ENCODE data around the gene ARHGAP15.

The ARHGAP15 gene

GRCh38 chr2:143684551-143685320 lies 555.5 kb downstream of the ARHGAP15 start:
- no peaks in the 10 kb centered on the region for H3K36me3 ChIP-seq (ENCODE audit: insufficient read depth, low read length)
- H3K4me1 ChIP-seq (ENCODE audit: insufficient read depth, low read length, severe bottlenecking): no peaks in the 10 kb centered on the region
- H3K27me3 ChIP-seq (ENCODE audit: insufficient read depth, low read length): no peaks in the 10 kb centered on the region
- H3K79me2 ChIP-seq (ENCODE audit: insufficient read depth, low read length): no peaks in the 10 kb centered on the region
- H3K9ac ChIP-seq (ENCODE audit: low read length): no peak overlapping the region
- TF ChIP-seq EZH2 (IDR thresholded peaks at IDR 0.05; ENCODE audit: borderline replicate concordance, low read length): no peak
- no peak for TF ChIP-seq CTCF (IDR thresholded peaks at IDR 0.05; ENCODE audit: low read length)
- no peak overlapping the region for H3K27ac ChIP-seq (ENCODE audit: low read depth, low read length, poor library complexity, severe bottlenecking)
- no peaks in the 10 kb centered on the region for H3K9me2 ChIP-seq (ENCODE audit: low read depth, low read length)
- H3K9me3 ChIP-seq (ENCODE audit: low read length): no peaks in the 10 kb centered on the region
- no peaks in the 10 kb centered on the region for H4K20me1 ChIP-seq (ENCODE audit: insufficient read depth, low read length)
- no peak overlapping the region for H3K4me2 ChIP-seq (ENCODE audit: low read length)
- no peak overlapping the region for H2AFZ ChIP-seq (ENCODE audit: low read length)
- H3K4me3 ChIP-seq (ENCODE audit: low read depth, low read length, poor library complexity, severe bottlenecking): no peak overlapping the region
- H3F3A ChIP-seq (ENCODE audit: insufficient read depth, low read length): no peaks in the 10 kb centered on the region; the same call in 1 of the 2 replicates

- no peaks in the 10 kb centered on the region for H3K9me3 ChIP-seq (ENCODE audit: low read length)
- H3K36me3 ChIP-seq (ENCODE audit: insufficient read depth, low read length): no peaks in the 10 kb centered on the region
- no peaks in the 10 kb centered on the region for H3K4me1 ChIP-seq (ENCODE audit: insufficient read depth, low read length, severe bottlenecking)
- H4K20me1 ChIP-seq (ENCODE audit: insufficient read depth, low read length): no peaks in the 10 kb centered on the region
- H2AFZ ChIP-seq (ENCODE audit: low read length): no peak overlapping the region
- H3K79me2 ChIP-seq (ENCODE audit: insufficient read depth, low read length): no peaks in the 10 kb centered on the region
- no peak overlapping the region for H3K4me2 ChIP-seq (ENCODE audit: low read length)
- no peaks in the 10 kb centered on the region for H3K27me3 ChIP-seq (ENCODE audit: insufficient read depth, low read length)
- no peaks in the 10 kb centered on the region for H3K9me2 ChIP-seq (ENCODE audit: low read depth, low read length)
- H3K9ac ChIP-seq (ENCODE audit: low read length): no peak overlapping the region
- H3K4me3 ChIP-seq (ENCODE audit: low read depth, low read length, poor library complexity, severe bottlenecking): no peak overlapping the region
- H3F3A ChIP-seq (ENCODE audit: insufficient read depth, low read length): no peaks in the 10 kb centered on the region; the same call in 1 of the 2 replicates
- TF ChIP-seq EZH2 (IDR thresholded peaks at IDR 0.05; ENCODE audit: borderline replicate concordance, low read length): no peak
- no peak overlapping the region for H3K27ac ChIP-seq (ENCODE audit: low read depth, low read length, poor library complexity, severe bottlenecking)
These were observed 556.3 kb downstream of the ARHGAP15 start for GRCh38 chr2:143685421-143686078.

- H3K4me3 ChIP-seq (ENCODE audit: low read depth, low read length, poor library complexity, severe bottlenecking): no peak overlapping the region
- H3F3A ChIP-seq (ENCODE audit: insufficient read depth, low read length): no peaks in the 10 kb centered on the region; the same call in 1 of the 2 replicates
- H3K9me3 ChIP-seq (ENCODE audit: low read length): no peaks in the 10 kb centered on the region
- H3K79me2 ChIP-seq (ENCODE audit: insufficient read depth, low read length): no peaks in the 10 kb centered on the region
- H3K9ac ChIP-seq (ENCODE audit: low read length): no peak overlapping the region
- H3K27me3 ChIP-seq (ENCODE audit: insufficient read depth, low read length): no peaks in the 10 kb centered on the region
- no peaks in the 10 kb centered on the region for H4K20me1 ChIP-seq (ENCODE audit: insufficient read depth, low read length)
- H3K4me1 ChIP-seq (ENCODE audit: insufficient read depth, low read length, severe bottlenecking): no peaks in the 10 kb centered on the region
- no peaks in the 10 kb centered on the region for H3K9me2 ChIP-seq (ENCODE audit: low read depth, low read length)
- H3K27ac ChIP-seq (ENCODE audit: low read depth, low read length, poor library complexity, severe bottlenecking): no peak overlapping the region
- no peak overlapping the region for H2AFZ ChIP-seq (ENCODE audit: low read length)
- TF ChIP-seq EZH2 (IDR thresholded peaks at IDR 0.05; ENCODE audit: borderline replicate concordance, low read length): no peak
- peak; percentile 62 for TF ChIP-seq CTCF (IDR thresholded peaks at IDR 0.05; ENCODE audit: low read length)
- H3K4me2 ChIP-seq (ENCODE audit: low read length): no peak overlapping the region
- no peaks in the 10 kb centered on the region for H3K36me3 ChIP-seq (ENCODE audit: insufficient read depth, low read length)
These were observed 557.5 kb downstream of the ARHGAP15 start for GRCh38 chr2:143686585-143687164.
